Measurements from ENCODE around the gene SEC61B. TPM values are rescaled to one million over a fixed set of nuclear protein-coding genes. Genes with fewer than 3 reads are reported as not detected.
A peak's percentile ranks its signal among the peaks of the same experiment; 100 is the strongest.

The SEC61B gene
- total RNA-seq: 10 to 100 TPM; 41.0 to 99.0 (median 75.1) TPM

DNA sequence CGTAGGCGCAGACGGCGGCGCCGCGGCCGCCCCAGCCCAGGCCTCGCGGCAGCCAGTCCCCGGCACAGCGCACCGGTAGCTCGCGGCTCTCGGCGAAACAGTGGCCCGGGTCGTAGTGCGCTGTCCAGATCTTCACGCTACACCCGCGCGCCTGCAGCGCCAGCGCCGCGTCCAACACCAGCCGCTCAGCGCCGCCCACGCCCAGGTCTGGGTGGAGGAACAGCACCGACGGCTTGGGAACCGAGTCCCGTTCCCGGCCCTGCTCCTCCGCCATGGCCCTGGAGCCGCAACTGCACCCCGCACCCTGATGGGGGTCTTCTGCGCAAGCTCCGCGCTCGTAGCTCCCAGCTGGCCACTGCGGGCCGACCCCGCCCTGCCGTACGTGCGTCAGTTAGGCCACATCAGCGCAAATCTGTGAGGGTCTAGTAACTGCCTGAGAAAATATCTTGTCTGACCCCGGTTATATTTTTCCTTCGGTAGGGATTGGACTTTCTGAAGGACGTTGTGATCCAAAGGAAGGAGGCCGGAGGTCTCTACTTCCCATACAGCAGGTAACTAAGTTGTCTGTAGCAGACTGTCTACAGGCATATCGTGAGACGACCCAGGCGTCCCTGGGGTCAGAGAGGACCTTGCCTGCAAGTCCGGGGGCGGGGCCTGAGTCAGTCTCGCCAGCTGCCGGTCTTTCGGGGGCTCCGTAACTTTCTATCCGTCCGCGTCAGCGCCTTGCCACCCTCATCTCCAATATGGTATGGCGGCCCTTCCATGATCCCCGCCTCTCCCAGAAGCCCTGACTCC is at the start of gene SEC61B, which contains the start of gene ALG2:
SEC61B (plus strand) TSS at position 662 of the 795 bp plus-strand sequence; CDS start at position 744, 82 bp downstream.
ALG2 (minus strand) TSS at position 322 of the 795 bp plus-strand sequence; CDS start at position 274, 48 bp downstream.
- H3K27ac ChIP-seq: peak within 1 kb of the TSS; percentile 85 to 95 (median 90)
- H3K4me3 ChIP-seq: peak within 1 kb of the TSS; percentile 76 to 95 (median 90)
- H3K27me3 ChIP-seq: no peaks in the 10 kb centered on the region
- TF ChIP-seq POLR2A (IDR thresholded peaks at IDR 0.05): peak; percentile 78 to 88
- TF ChIP-seq EP300 (IDR thresholded peaks at IDR 0.05): peak; percentile 88 to 95
- TF ChIP-seq CTCF (IDR thresholded peaks at IDR 0.05): peak in 1 of 5 experiments; percentile 48
- H3K4me1 ChIP-seq: peaks cover 0 to 70% (median 30%) of the 10 kb centered on the region in 4 donors
- no peaks in the 10 kb centered on the region for H3K9me3 ChIP-seq
- peaks cover 0 to 27% (median 0%) of the 10 kb centered on the region in 3 donors for H3K36me3 ChIP-seq
- peak; percentile 89 to 93 for DNase-seq (ENCODE audit: low spot score in 2 of 2)
- 0 to 1% methylated on average over 24 to 37 of the region's 70 CpGs for WGBS, 2 donors

DNA sequence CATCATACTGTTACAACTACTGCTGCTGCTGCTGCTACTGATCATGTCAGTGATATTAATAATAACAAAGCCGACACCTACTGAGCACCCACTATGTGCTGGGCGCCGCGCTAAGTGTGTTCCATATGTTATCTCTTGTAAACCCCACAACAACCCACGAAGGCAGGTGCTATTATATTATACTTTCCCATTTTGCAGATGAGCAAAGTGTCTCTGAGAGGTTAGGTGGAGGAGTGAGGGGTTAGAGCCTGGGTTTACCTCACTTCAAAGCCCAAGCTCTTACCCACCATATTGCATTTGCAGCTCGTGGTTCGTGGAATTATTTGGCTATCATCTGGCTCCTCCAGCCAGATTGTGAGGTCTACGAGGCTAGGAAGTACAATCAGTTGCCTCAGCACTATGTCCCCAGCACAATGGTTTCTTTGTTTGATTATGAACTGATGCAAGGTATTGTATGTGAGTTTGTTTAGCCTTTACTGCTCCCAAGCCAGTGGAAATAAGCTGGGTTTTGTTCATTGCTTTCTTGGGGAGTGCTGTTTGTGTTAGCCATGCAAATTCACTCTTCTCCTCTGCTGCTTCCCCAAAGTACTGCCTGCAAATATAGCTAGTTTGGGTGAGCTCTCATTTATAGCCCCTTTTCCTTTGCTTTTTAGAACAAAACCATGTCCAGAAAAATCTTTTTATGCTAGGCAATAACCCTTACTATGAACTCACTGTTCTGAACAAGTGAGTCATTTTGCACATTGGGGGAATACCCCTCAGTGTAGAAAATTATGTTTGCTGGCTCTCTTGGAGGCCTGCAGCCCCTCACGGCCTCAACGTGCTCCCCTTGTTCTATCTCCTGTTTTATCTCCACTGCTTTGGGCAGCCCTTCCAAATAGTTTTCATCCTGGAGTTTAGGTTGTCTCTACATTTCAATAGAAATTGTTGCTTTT is 48.2 kb upstream of the SEC61B start:
- H3K27me3 ChIP-seq: peaks cover 2% of the 10 kb centered on the region in 2 donors
- DNase-seq (ENCODE audit: low spot score in 2 of 2): no peak
- peaks cover 0 to 29% (median 0%) of the 10 kb centered on the region in 4 donors for H3K4me1 ChIP-seq
- TF ChIP-seq POLR2A (IDR thresholded peaks at IDR 0.05) (no peak), EP300 (IDR thresholded peaks at IDR 0.05) (peak; percentile 19 to 47), CTCF (IDR thresholded peaks at IDR 0.05) (no peak)
- 55 to 63% methylated on average over 10 of the region's 10 CpGs for WGBS, 2 donors
- H3K27ac ChIP-seq: no peak overlapping the region
- no peaks in the 10 kb centered on the region for H3K9me3 ChIP-seq
- H3K4me3 ChIP-seq: no peak overlapping the region
- no peaks in the 10 kb centered on the region for H3K36me3 ChIP-seq

GRCh38 chr9:99176527-99177013 is 45.5 kb upstream of the SEC61B start:
- no peaks in the 10 kb centered on the region for H3K9me3 ChIP-seq
- no peak for DNase-seq (ENCODE audit: low spot score in 2 of 2)
- 64 to 65% methylated on average over 4 of the region's 4 CpGs for WGBS, 2 donors
- H3K27ac ChIP-seq: no peak overlapping the region
- no peak overlapping the region for H3K4me3 ChIP-seq
- peaks cover 0 to 20% (median 0%) of the 10 kb centered on the region in 4 donors for H3K4me1 ChIP-seq
- peaks cover 0 to 2% of the 10 kb centered on the region in 2 donors for H3K27me3 ChIP-seq
- no peaks in the 10 kb centered on the region for H3K36me3 ChIP-seq
- TF ChIP-seq POLR2A (IDR thresholded peaks at IDR 0.05) (no peak), CTCF (IDR thresholded peaks at IDR 0.05) (no peak), EP300 (IDR thresholded peaks at IDR 0.05) (no peak)

- H3K4me3 ChIP-seq: no peak overlapping the region
- no peaks in the 10 kb centered on the region for H3K36me3 ChIP-seq
- H3K4me1 ChIP-seq: peaks cover 0 to 20% (median 0%) of the 10 kb centered on the region in 4 donors
- WGBS, 2 donors: 83 to 84% methylated on average over 8 of the region's 8 CpGs
- no peak for TF ChIP-seq CTCF (IDR thresholded peaks at IDR 0.05)
- no peak for TF ChIP-seq POLR2A (IDR thresholded peaks at IDR 0.05)
- no peak for TF ChIP-seq EP300 (IDR thresholded peaks at IDR 0.05)
- H3K27me3 ChIP-seq: no peaks in the 10 kb centered on the region
- H3K9me3 ChIP-seq: no peaks in the 10 kb centered on the region
- H3K27ac ChIP-seq: no peak overlapping the region
- no peak for DNase-seq (ENCODE audit: low spot score in 2 of 2)
These were observed 44.3 kb upstream of the SEC61B start for GRCh38 chr9:99177576-99178366.
